Left colon (tissue), 2 donors: ENCODE measurements around the gene DPP7. TPM values are rescaled to one million over a fixed set of nuclear protein-coding genes. Genes with fewer than 3 reads are reported as not detected.

Experiments used
- ATAC-seq: fragments of 200-7000 bp; cut with Tn5 transposase; one replicate; pipeline ENCODE4 v1.9.1; 2020; ENCODE audit warnings: mild to moderate bottlenecking, moderate library complexity
- DNase-seq, 2 donors: peaks; one replicate each; pipeline ENCODE4 v3.0.0-alpha.2; 2020
- intact Hi-C, 2 donors: fragments of 100-400 bp; cut with DNase I in 1 of 2; cut with micrococcal nuclease in 1 of 2; formaldehyde crosslinking; loops; one replicate each; pipeline versions ENCODE4 v1.11.2 to v1.14.0; 2022; cut with DNase I, micrococcal nuclease
- total RNA-seq, 2 donors: library from RNA; stranded (reverse); fragmentation: NEBNext Ultra II Directional; extraction: Animal tissue kit (Norgen Biotek cat#: 25700); gene quantifications; one replicate each; pipeline ENCODE4 v1.2.1, GENCODE V29; 2021
- donor health status: DM: no; HTN: no; CAD: no.
- donor health status: DM: yes; HTN: yes; CAD: no.

Gene DPP7
- total RNA-seq, 2 donors from 2014 or later = 53.1 to 66.0 TPM

- ATAC-seq (no peak), DNase-seq (no peak)
- intact Hi-C loops = no loop called here
Measured at GRCh38 chr9:137082222-137082924, 32.2 kb downstream of the DPP7 start.

DNA sequence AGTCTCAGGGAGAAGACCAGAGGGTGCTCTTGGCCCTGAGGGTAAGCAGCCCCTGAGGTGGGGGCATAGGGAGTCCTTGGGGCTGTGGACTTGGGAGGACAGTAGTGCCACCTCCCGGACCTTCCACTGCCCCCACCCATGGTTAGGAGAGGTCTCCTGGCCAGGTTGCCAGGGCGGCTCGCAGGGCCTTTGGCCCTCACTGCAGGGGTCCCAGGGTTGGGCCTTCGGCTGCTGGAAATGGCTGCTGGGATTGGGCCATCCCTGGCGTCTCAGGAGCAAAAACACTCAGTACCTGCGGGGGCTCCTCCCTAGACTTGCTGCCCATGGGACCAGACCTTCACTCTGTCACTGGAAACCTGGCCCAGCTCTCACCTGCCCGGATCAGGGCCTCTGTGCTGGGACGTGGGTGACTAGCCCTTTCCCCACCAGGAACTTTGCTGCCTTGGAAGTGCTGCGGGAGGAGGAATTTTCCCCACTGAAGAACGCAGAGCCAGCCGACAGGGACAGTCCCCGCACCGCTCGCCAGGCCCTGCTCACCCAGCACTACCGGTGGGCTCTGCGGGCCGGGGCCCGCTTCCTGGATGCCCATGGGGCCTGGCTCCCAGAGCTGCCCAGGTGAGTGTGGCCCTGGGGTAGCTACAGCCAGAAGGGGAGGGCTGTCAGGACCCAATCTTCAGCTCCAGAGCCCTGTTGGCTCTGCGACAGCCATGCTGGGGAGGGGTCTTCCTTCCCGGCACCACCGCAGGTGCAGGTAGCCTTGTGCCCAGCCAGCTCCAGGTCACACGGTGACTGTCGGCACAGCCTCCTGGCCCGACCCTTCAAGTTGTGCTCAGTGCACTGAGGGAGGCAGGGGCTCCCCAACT is 34.0 kb downstream of the DPP7 start:
- DNase-seq (no peak), ATAC-seq (no peak)
- intact Hi-C loops = no loop called here

DNA sequence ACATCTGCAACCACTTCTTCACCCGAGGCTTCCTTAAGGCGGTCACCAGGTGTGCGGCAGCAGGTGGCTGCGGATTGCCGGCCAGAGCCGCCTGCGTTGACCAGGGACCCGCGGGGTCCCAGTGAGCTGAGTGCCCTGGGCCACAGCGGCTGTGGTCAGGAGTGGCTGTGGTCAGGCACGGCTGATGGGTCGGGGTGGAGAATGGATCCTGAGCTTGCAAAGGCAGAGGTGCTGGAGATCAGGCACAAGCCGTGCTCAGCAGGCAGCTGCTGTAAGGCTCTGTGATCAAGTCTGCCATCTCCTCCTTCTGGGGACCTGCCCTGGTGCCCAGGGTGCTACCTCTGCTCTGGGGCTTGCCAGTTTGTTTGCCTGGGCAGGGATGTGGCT is 35.1 kb downstream of the DPP7 start:
- no peak for ATAC-seq
- no peak for DNase-seq
- intact Hi-C loops = no loop called here

GRCh38 chr9:137078701-137079400 is 35.7 kb downstream of the DPP7 start:
- intact Hi-C loops = no loop called here
- peak in 1 of 2 donors; percentile 67 for DNase-seq
- ATAC-seq = peak; percentile 78

- DNase-seq (peak in 1 of 2 donors; percentile 73), ATAC-seq (peak; percentile 38)
- intact Hi-C loops = no loop called here
Measured at GRCh38 chr9:137077758-137078693, 36.5 kb downstream of the DPP7 start.

- intact Hi-C loops = no loop called here
- ATAC-seq (peak; percentile 31), DNase-seq (peak; percentile 81 to 85)
Measured at GRCh38 chr9:137077010-137077747, 37.4 kb downstream of the DPP7 start, which contains the start of gene UAP1L1. Gene UAP1L1, plus strand, starts transcription at chr9:137077517. Its CDS starts 16 bp downstream, at chr9:137077533.

- DNase-seq = no peak
- intact Hi-C loops = no loop called here
- ATAC-seq = no peak
Measured at GRCh38 chr9:137076636-137077009, 37.9 kb downstream of the DPP7 start.

GRCh38 chr9:137075275-137075775 is 39.2 kb downstream of the DPP7 start:
- ATAC-seq = no peak
- intact Hi-C loops = no loop called here
- no peak for DNase-seq

DNA sequence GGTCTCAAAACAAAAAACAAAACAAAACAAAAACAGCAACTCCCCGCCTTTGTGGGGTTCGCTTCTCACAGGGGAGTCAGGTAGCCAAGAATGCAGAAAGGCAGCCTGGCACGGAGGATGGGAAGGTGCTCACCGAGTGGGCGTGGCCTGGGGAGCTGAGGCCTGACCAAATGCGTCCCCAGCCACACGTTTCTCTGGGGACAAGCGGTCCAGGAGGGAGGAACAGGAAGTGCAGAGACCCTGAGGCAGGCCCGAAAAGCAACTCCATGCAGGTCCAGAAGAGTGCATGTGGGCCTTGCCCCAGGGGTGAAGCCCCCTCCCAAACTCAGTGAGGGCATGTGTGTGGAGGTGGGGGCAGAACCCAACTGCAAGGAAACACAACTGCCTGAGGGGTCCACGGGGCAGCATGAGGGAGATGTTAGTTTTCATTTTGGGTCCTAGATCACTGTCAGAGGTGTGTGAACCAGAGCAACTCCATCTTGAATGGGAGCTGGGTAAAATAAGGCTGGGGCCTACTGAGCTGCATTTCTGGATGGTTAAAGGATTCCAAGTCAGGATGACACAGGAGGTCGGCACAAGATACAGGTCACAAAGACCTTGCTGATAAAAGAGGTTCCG is 39.8 kb downstream of the DPP7 start:
- ATAC-seq (no peak), DNase-seq (peak in 1 of 2 donors; percentile 33)
- intact Hi-C loops = no loop called here

- peak in 1 of 2 donors; percentile 56 for DNase-seq
Measured at GRCh38 chr9:137073992-137074399, 40.5 kb downstream of the DPP7 start.

DNA sequence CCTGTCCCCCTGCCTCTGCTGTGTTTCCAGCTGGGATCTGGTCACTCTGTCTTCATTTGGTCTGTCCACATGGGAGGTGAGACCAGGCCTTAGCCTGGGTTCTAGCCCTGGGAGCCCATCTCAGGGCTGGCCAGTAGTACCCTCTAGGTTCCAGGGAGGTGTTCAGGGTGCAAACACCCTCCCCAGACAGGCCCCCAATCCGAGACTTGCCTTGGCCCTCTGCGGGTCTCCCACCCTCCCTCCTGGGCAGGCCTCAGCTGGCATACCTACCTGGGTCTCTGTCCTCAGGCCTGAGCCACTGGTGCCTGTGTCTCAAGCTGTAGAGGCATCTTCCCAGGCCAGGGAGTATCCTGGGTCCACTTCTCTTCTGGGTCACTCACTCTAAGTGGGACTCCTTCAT is 43.3 kb downstream of the DPP7 start:
- intact Hi-C loops = no loop called here
- ATAC-seq (no peak), DNase-seq (no peak)

More at GRCh38 chr9:137073992-137074399, 40.5 kb downstream of the DPP7 start:
- intact Hi-C loops = no loop called here
- peak; percentile 18 for ATAC-seq

- DNase-seq (no peak), ATAC-seq (peak; percentile 6)
- intact Hi-C loops = no loop called here
Measured at GRCh38 chr9:137070906-137071275, 43.6 kb downstream of the DPP7 start.

- DNase-seq = peak; percentile 90 to 91
- intact Hi-C loops = no loop called here
- peak; percentile 78 for ATAC-seq
Measured at GRCh38 chr9:137070201-137070905, 44.2 kb downstream of the DPP7 start, which contains the start of gene SAPCD2. Gene SAPCD2, minus strand, starts transcription at chr9:137070557. Its CDS starts 97 bp downstream, at chr9:137070460.

GRCh38 chr9:137069508-137070091 is 44.9 kb downstream of the DPP7 start:
- ATAC-seq (peak; percentile 18), DNase-seq (peak; percentile 27 to 30)
- intact Hi-C loops = no loop called here

DNA sequence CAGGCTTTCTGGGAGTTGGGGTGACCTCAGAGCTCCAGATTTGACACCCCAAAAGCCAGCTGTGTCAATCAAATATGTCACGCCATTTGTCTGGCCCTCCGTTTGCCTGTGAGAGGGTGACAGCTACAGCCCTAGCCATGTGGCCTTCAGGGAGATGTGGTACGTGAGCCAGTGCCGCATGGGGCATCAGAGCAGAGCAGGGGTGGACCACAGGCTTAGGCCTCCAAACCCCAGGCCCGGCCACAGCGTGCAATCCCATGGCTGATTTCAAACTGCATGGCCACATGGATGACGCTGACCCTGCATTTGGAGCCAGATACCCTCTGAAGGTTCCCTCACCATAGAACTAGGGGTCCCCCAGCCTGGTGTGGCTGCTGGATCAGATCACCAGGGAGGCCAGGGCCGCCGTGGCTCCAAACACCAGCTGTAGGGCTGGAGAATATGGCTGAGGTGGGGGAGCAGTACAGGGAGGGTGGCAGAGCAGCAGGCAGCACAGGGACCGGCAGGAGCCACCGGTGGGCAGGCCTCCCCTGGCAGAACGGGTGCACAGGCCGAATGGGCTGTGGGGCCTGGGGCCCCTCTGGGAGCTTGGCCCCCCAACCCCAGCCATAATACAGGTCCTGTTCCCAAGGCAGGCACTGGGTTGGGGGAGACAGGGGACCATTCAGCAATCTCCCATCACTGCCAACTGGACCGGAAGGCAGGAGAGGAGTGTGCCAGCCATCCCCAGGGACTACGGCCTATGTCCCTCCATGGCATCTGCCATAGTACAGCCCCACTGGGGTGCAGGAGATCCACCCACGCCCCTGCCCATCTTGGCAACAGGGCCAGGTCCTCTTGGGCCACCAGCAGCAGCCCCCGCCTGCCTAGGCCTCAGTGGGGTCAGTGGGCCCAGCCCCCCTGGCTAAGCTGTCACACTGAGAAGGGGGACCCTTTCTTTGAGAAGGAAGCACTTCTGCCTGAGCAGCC is 45.7 kb downstream of the DPP7 start:
- intact Hi-C loops = no loop called here
- no peak for DNase-seq
- ATAC-seq = no peak
